Spleen (tissue), 11 donors: ENCODE results near the gene HOXC10. TPM values are rescaled to one million over a fixed set of nuclear protein-coding genes. Genes with fewer than 3 reads are reported as not detected.
A peak's percentile ranks its signal among the peaks of the same experiment; 100 is the strongest.

Experiments used
- DNase-seq: peaks from one replicate; pipeline ENCODE4 v3.0.0-alpha.2; 2020
- H3K27ac ChIP-seq, 8 donors: fragments of 200-600 bp; sonication (generic) in 7 of 8; 1 replicate in 4 of 8; 2 replicates in 4 of 8; pipeline versions ENCODE4 v1.5.0 to v1.8.0; 2016 to 2021; ENCODE audit warnings: inconsistent platforms in 4 of 8, mild to moderate bottlenecking in 4 of 8, moderate library complexity in 1 of 8
- H3K27me3 ChIP-seq, 7 donors: fragments of 200-600 bp; sonication (generic) in 6 of 7; replicated peaks in 1 of 7; 1 replicate in 4 of 7; 2 replicates in 3 of 7; pipeline versions ENCODE4 v1.5.0 to v1.8.0; 2016 to 2021; ENCODE audit warnings: inconsistent platforms in 3 of 7, mild to moderate bottlenecking in 1 of 7
- H3K36me3 ChIP-seq, 6 donors: fragments of 200-600 bp; sonication (generic) in 5 of 6; 1 replicate in 4 of 6; 2 replicates in 2 of 6; pipeline versions ENCODE4 v1.5.0 to v1.8.0; 2016 to 2021; ENCODE audit warnings: inconsistent platforms in 2 of 6
- H3K4me1 ChIP-seq, 6 donors: fragments of 200-600 bp; sonication (generic) in 5 of 6; 1 replicate in 3 of 6; 2 replicates in 3 of 6; pipeline versions ENCODE4 v1.5.0 to v1.8.0; 2016 to 2021; ENCODE audit warnings: inconsistent platforms in 3 of 6
- H3K4me3 ChIP-seq, 8 donors: fragments of 200-600 bp; sonication (generic) in 7 of 8; 1 replicate in 4 of 8; 2 replicates in 4 of 8; pipeline versions ENCODE4 v1.5.0 to v1.8.0; 2016 to 2021; ENCODE audit warnings: inconsistent platforms in 4 of 8, mild to moderate bottlenecking in 4 of 8, moderate library complexity in 2 of 8
- H3K9me3 ChIP-seq, 8 donors: fragments of 200-600 bp; sonication (generic) in 7 of 8; 1 replicate in 4 of 8; 2 replicates in 4 of 8; pipeline versions ENCODE4 v1.5.0 to v1.8.0; 2016 to 2021; ENCODE audit warnings: inconsistent platforms in 4 of 8
- CTCF ChIP-seq, 11 experiments: fragments of 200-600 bp in 7 of 11; fragments of 450-650 bp in 4 of 11; sonication (generic) in 4 of 11; IDR thresholded peaks in 8 of 11; conservative IDR thresholded peaks in 3 of 11; 1 replicate in 7 of 11; 2 replicates in 4 of 11; pipeline versions ENCODE4 v1.4.0 to v1.8.0; 2016 to 2021; ENCODE audit warnings: antibody characterized with exemption in 11 of 11, inconsistent platforms in 4 of 11, mild to moderate bottlenecking in 1 of 11
- POLR2A ChIP-seq, 3 donors: fragments of 450-650 bp; IDR thresholded peaks; one replicate each; pipeline ENCODE4 v1.5.1; 2017; ENCODE audit warnings: antibody characterized with exemption in 3 of 3, mild to moderate bottlenecking in 1 of 3
- POLR2AphosphoS5 ChIP-seq, 3 donors: sonication (generic); formaldehyde crosslinking; IDR thresholded peaks; one replicate each; pipeline ENCODE4 v1.5.1; 2017; ENCODE audit warnings: antibody characterized with exemption in 3 of 3
- WGBS, 5 donors: extraction: QIAGEN DNeasy Blood & Tissue Kit in 3 of 5; methylation state at CpG; one replicate each; pipeline versions ENCODE4 v1.1.5 to v1.1.7; 2013 to 2018; 5-methylcytosine and 5-hydroxymethylcytosine counted together
- intact Hi-C: fragments of 100-400 bp; cut with DNase I; formaldehyde crosslinking; loops from one replicate; pipeline ENCODE4 v1.15.0; 2023; ENCODE audit warnings: low total_unique reads
- polyA plus RNA-seq, 3 donors: library from polyadenylated mRNA; stranded (reverse); fragments of 200-250 nt; gene quantifications; one replicate each; pipeline ENCODE4 v1.2.1, GENCODE V29; 2013
- total RNA-seq, 7 donors: library from RNA; depleted of rRNA in 3 of 7; stranded (reverse); fragments of >200 nt in 3 of 7; fragmentation: NEBNext Ultra II Directional in 4 of 7; extraction: Animal tissue kit (Norgen Biotek cat#: 25700) in 4 of 7; gene quantifications; one replicate each; pipeline versions ENCODE4 v1.1.0 to v1.2.1, GENCODE V29; 2016 to 2021
- donor health status: healthy with polysubstance abuse.
- donor health status: DM: no; HTN: no; CAD: no; lungs with moderate emphysema.
- donor health status: DM: no; HTN: no; CAD: no.
- donor health status: Bipolar disorder and iron deficiency.
- donor health status: healthy.
- donor health status: DM: no; HTN: no; CAD: no.
- donor health status: DM: yes; HTN: yes; CAD: no.

Gene HOXC10
- total and polyA plus RNA-seq, 10 donors = not detected

- WGBS, 5 donors = 9 to 15% (median 11%) methylated on average over 30 to 31 of the region's 31 CpGs
- Histone ChIP-seq H3K4me1 (peaks cover 5 to 50% (median 29%) of the 10 kb centered on the region in 6 donors), H3K9me3 (no peaks in the 10 kb centered on the region), H3K36me3 (no peaks in the 10 kb centered on the region), H3K27me3 (peaks cover 17 to 100% (median 95%) of the 10 kb centered on the region in 7 donors), H3K27ac (no peak overlapping the region), H3K4me3 (no peak overlapping the region)
- intact Hi-C loops = loop anchor here (5.0 kb wide), 2 partner anchors 187 to 197 kb away; no protein-coding TSS in a partner anchor
- TF ChIP-seq POLR2A (IDR thresholded peaks at IDR 0.05) (no peak), POLR2AphosphoS5 (IDR thresholded peaks at IDR 0.05) (no peak), CTCF (IDR thresholded peaks at IDR 0.05 in 8 of 11, conservative IDR thresholded peaks at IDR 0.05 in 3 of 11) (no peak)
- DNase-seq = no peak
Measured at GRCh38 chr12:54004841-54005530, 20.0 kb downstream of the HOXC10 start.

GRCh38 chr12:54005531-54005852, 20.5 kb downstream of the HOXC10 start:
- peaks cover 14 to 100% (median 95%) of the 10 kb centered on the region in 7 donors for H3K27me3 ChIP-seq
- H3K36me3 ChIP-seq = no peaks in the 10 kb centered on the region
- no peak for DNase-seq
- H3K27ac ChIP-seq = no peak overlapping the region
- H3K4me3 ChIP-seq = no peak overlapping the region
- 4 to 9% (median 4%) methylated on average over 26 of the region's 26 CpGs for WGBS, 5 donors
- no peak for TF ChIP-seq POLR2AphosphoS5 (IDR thresholded peaks at IDR 0.05)
- TF ChIP-seq CTCF (IDR thresholded peaks at IDR 0.05 in 8 of 11, conservative IDR thresholded peaks at IDR 0.05 in 3 of 11) = no peak
- TF ChIP-seq POLR2A (IDR thresholded peaks at IDR 0.05) = no peak
- no peaks in the 10 kb centered on the region for H3K9me3 ChIP-seq
- intact Hi-C loops = loop anchor here (5.0 kb wide), 1 partner anchor 187 kb away; no protein-coding TSS in a partner anchor
- peaks cover 2 to 48% (median 25%) of the 10 kb centered on the region in 6 donors for H3K4me1 ChIP-seq

- Histone ChIP-seq H3K9me3 (no peaks in the 10 kb centered on the region), H3K36me3 (no peaks in the 10 kb centered on the region), H3K27me3 (peaks cover 11 to 100% (median 95%) of the 10 kb centered on the region in 7 donors), H3K27ac (no peak overlapping the region), H3K4me1 (peaks cover 0 to 46% (median 26%) of the 10 kb centered on the region in 6 donors), H3K4me3 (peak overlapping the region; percentile 2 to 64 (median 30))
- TF ChIP-seq POLR2AphosphoS5 (IDR thresholded peaks at IDR 0.05) = peak in 2 of 3 donors; percentile 36 to 57
- TF ChIP-seq CTCF (IDR thresholded peaks at IDR 0.05 in 8 of 11, conservative IDR thresholded peaks at IDR 0.05 in 3 of 11) = peak; percentile 83 to 98 (median 94)
- TF ChIP-seq POLR2A (IDR thresholded peaks at IDR 0.05) = no peak
- 2 to 3% (median 2%) methylated on average over 35 to 39 of the region's 39 CpGs for WGBS, 5 donors
- peak; percentile 96 for DNase-seq
- intact Hi-C loops = loop anchor here (5.0 kb wide), 1 partner anchor 186 kb away; no protein-coding TSS in a partner anchor
Measured at GRCh38 chr12:54005853-54006558, 21.1 kb downstream of the HOXC10 start.
